PFSK-1 (cell line): Measurements from ENCODE around the gene NOL9.

ENCODE experiments used
- FOXP2 ChIP-seq: optimal IDR thresholded peaks from 2 replicates; pipeline ENCODE3; 2011; ENCODE audit warnings: borderline replicate concordance, control low read depth, inconsistent platforms; ENCODE audit not compliant: insufficient read depth; ENCODE audit errors: extremely low read length, extremely low read depth
- POLR2AphosphoS5 ChIP-seq: IDR thresholded peaks from 2 replicates; pipeline ENCODE4 v1.6.1; 2012; ENCODE audit warnings: low read depth, mild to moderate bottlenecking, control low read depth, low read length, moderate library complexity
- REST ChIP-seq, 2 experiments: IDR thresholded peaks; 2 replicates each; pipeline versions ENCODE4 v1.6.1 to v1.8.0; 2011 to 2012; ENCODE audit warnings: low read depth in 2 of 2, low read length in 2 of 2, control low read depth in 1 of 2, inconsistent platforms in 1 of 2, mild to moderate bottlenecking in 1 of 2, moderate library complexity in 1 of 2; ENCODE audit not compliant: insufficient read depth in 1 of 2
- SIN3A ChIP-seq: IDR thresholded peaks from 2 replicates; pipeline ENCODE4 v1.6.1; 2012; ENCODE audit warnings: mild to moderate bottlenecking, low read length, moderate library complexity, borderline replicate concordance; ENCODE audit not compliant: insufficient read depth
- TAF1 ChIP-seq: IDR thresholded peaks from 2 replicates; pipeline ENCODE4 v1.6.1; 2012; ENCODE audit warnings: low read length, control low read depth, borderline replicate concordance; ENCODE audit not compliant: insufficient read depth

Gene NOL9

GRCh38 chr1:6506210-6507036 is 47.9 kb downstream of the NOL9 start:
- TF ChIP-seq FOXP2 (no peak), SIN3A (no peak), TAF1 (no peak), REST (IDR thresholded peaks at IDR 0.05; ENCODE audit: insufficient read depth in 1 of 2, low read depth in 2 of 2, low read length in 2 of 2) (no peak), POLR2AphosphoS5 (no peak)

GRCh38 chr1:6505367-6506209 is 48.7 kb downstream of the NOL9 start:
- TF ChIP-seq SIN3A (no peak), FOXP2 (no peak), TAF1 (no peak), REST (IDR thresholded peaks at IDR 0.05; ENCODE audit: insufficient read depth in 1 of 2, low read depth in 2 of 2, low read length in 2 of 2) (no peak), POLR2AphosphoS5 (no peak)

DNA sequence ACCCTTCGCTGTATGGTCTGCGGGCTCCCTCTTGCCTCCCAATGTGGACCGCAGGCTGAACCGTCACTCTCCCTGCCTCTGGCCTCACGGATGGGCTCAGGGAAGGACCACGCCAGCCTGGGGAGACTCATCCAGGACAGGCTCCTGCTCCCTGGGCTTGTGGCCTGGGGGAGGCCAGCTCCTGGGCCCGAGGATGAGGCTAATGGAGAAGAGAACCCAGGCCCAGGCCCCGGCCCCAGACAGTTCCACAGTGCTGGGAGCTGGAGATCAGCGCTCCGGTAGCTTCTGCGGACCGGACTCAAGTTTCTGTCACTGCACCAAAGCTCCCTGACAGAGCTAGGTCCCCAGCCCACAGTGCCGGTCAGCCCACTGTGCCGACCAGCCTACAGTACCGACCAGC is 49.4 kb downstream of the NOL9 start:
- TF ChIP-seq TAF1 = no peak
- no peak for TF ChIP-seq POLR2AphosphoS5
- no peak for TF ChIP-seq SIN3A
- no peak for TF ChIP-seq FOXP2
- no peak for TF ChIP-seq REST (IDR thresholded peaks at IDR 0.05; ENCODE audit: insufficient read depth in 1 of 2, low read depth in 2 of 2, low read length in 2 of 2)

- TF ChIP-seq SIN3A (no peak), REST (IDR thresholded peaks at IDR 0.05; ENCODE audit: insufficient read depth in 1 of 2, low read depth in 2 of 2, low read length in 2 of 2) (no peak), TAF1 (no peak), FOXP2 (no peak), POLR2AphosphoS5 (no peak)
Measured at GRCh38 chr1:6503884-6504602, 50.3 kb downstream of the NOL9 start.
